ENCODE results near the gene BANF1. TPM values are rescaled to one million over a fixed set of nuclear protein-coding genes. Genes with fewer than 3 reads are reported as not detected.
A peak's percentile ranks its signal among the peaks of the same experiment; 100 is the strongest.

BANF1 gene
- total RNA-seq, 1 experiment from 2014 or later: 269 TPM

DNA sequence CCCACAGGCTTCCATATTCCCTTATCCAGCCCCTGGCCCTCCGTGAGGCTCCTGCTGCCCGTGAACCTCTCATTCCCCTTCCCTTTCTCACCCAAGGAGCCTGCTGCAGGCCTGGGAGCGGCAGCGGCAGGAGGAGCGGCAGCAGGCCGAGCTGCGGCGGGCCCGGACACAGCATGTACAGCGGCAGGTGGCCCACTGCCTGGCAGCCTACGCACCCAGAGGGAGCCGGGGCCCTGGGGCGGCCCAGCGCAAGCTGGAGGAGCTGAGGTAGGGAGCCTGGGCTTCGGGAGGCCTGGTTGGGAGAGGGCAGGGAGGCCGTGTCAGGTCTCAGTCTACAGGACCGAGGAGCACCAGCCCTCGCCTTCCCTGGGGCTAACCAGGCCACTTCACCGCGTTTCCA is 48.8 kb upstream of the BANF1 start (continued):
- TF ChIP-seq AR (CRISPR knock-in tag; IDR thresholded peaks at IDR 0.05) (no peak), NFATC4 (CRISPR knock-in tag; IDR thresholded peaks at IDR 0.05) (no peak)

DNA sequence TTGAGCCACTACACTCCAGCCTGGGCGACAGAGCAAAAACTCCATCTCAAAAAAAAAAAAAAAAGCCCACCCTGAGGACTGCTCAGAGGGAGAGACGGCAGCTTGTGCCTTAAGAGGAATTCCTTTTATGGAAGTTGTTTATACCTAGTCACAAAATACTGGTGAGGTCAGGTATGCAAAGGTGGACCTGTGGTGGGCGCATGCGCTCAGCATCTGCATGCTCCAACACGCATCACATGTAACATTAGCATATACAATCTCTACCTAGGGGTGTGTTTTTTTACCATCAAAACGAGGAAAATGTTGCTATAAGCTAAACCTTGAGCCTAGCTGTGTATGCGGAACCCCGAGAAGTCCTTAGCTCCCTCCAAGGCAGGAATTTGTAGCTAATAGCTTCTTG is 47.5 kb upstream of the BANF1 start:
- Mint-ChIP-seq H3K4me1 (peaks cover 10% of the 10 kb centered on the region), H3K9me3 (no peaks in the 10 kb centered on the region), H3K4me3 (no peak overlapping the region), H3K27ac (peak overlapping the region; percentile 53; the same call in 1 of the 2 replicates), H3K36me3 (no peaks in the 10 kb centered on the region), H3K27me3 (ENCODE audit: low read depth) (peaks cover 3% of the 10 kb centered on the region; the same call in 1 of the 2 replicates)
- DNase-seq (ENCODE audit: low spot score): no peak
- no peak for TF ChIP-seq ZNF512 (CRISPR knock-in tag; IDR thresholded peaks at IDR 0.05; ENCODE audit: borderline replicate concordance)
- no peak for TF ChIP-seq ZNF121 (CRISPR knock-in tag; IDR thresholded peaks at IDR 0.05)
- no peak for TF ChIP-seq ATF6 (CRISPR knock-in tag; IDR thresholded peaks at IDR 0.05)
- TF ChIP-seq SMAD3 (CRISPR knock-in tag; IDR thresholded peaks at IDR 0.05; ENCODE audit: borderline replicate concordance): no peak
- TF ChIP-seq ATF3 (CRISPR knock-in tag; conservative IDR thresholded peaks at IDR 0.05): no peak
- no peak for TF ChIP-seq JAZF1 (CRISPR knock-in tag; IDR thresholded peaks at IDR 0.05)
- TF ChIP-seq ZBTB21 (CRISPR knock-in tag; IDR thresholded peaks at IDR 0.05; ENCODE audit: borderline replicate concordance): no peak
- no peak for TF ChIP-seq ATF2 (CRISPR knock-in tag; IDR thresholded peaks at IDR 0.05; ENCODE audit: borderline replicate concordance, low read depth)
- TF ChIP-seq IRF2 (CRISPR knock-in tag; IDR thresholded peaks at IDR 0.05; ENCODE audit: borderline replicate concordance, low read depth): no peak
- TF ChIP-seq ARID4B (CRISPR knock-in tag; IDR thresholded peaks at IDR 0.05; ENCODE audit: borderline replicate concordance): no peak
- no peak for TF ChIP-seq SOX15 (CRISPR knock-in tag; IDR thresholded peaks at IDR 0.05)
- TF ChIP-seq GABPB1 (CRISPR knock-in tag; IDR thresholded peaks at IDR 0.05): no peak
- TF ChIP-seq ZNF232 (CRISPR knock-in tag; IDR thresholded peaks at IDR 0.05): no peak
- no peak for TF ChIP-seq HMGA2 (CRISPR knock-in tag; IDR thresholded peaks at IDR 0.05)
- no peak for TF ChIP-seq TP53 (CRISPR knock-in tag; IDR thresholded peaks at IDR 0.05)
- TF ChIP-seq ZNF416 (CRISPR knock-in tag; IDR thresholded peaks at IDR 0.05): no peak
- TF ChIP-seq ZNF138 (CRISPR knock-in tag; conservative IDR thresholded peaks at IDR 0.05): no peak
- TF ChIP-seq TEAD4 (CRISPR knock-in tag; IDR thresholded peaks at IDR 0.05): no peak
- TF ChIP-seq, protein P1, sequence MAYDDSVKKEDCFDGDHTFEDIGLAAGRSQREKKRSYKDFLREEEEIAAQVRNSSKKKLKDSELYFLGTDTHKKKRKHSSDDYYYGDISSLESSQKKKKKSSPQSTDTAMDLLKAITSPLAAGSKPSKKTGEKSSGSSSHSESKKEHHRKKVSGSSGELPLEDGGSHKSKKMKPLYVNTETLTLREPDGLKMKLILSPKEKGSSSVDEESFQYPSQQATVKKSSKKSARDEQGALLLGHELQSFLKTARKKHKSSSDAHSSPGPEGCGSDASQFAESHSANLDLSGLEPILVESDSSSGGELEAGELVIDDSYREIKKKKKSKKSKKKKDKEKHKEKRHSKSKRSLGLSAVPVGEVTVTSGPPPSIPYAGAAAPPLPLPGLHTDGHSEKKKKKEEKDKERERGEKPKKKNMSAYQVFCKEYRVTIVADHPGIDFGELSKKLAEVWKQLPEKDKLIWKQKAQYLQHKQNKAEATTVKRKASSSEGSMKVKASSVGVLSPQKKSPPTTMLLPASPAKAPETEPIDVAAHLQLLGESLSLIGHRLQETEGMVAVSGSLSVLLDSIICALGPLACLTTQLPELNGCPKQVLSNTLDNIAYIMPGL (CRISPR knock-in tag; IDR thresholded peaks at IDR 0.05): no peak
- CTCF ChIA-PET: interaction anchor here (0.6 to 2.2 kb wide), 6 partner anchors 64 to 727 kb away, joined by 3 to 9 read pairs (median 4); partner anchors contain the start of genes CCDC85B and FIBP
- no peak for ATAC-seq
- POLR2A ChIA-PET: interaction anchor here (1.2 kb wide), 1 partner anchor 9 kb away, joined by 4 read pairs; no protein-coding TSS in a partner anchor
